ENCODE results near the gene FBP1. TPM values are rescaled to one million over a fixed set of nuclear protein-coding genes. Genes with fewer than 3 reads are reported as not detected.

FBP1 gene
- total and polyA plus RNA-seq, 10 of the 15 experiments (the other 5 are each of a cell fraction or from before 2014, with no cell fraction given), result 0.11 to 0.38 (median 0.15) TPM; not detected in 7

DNA sequence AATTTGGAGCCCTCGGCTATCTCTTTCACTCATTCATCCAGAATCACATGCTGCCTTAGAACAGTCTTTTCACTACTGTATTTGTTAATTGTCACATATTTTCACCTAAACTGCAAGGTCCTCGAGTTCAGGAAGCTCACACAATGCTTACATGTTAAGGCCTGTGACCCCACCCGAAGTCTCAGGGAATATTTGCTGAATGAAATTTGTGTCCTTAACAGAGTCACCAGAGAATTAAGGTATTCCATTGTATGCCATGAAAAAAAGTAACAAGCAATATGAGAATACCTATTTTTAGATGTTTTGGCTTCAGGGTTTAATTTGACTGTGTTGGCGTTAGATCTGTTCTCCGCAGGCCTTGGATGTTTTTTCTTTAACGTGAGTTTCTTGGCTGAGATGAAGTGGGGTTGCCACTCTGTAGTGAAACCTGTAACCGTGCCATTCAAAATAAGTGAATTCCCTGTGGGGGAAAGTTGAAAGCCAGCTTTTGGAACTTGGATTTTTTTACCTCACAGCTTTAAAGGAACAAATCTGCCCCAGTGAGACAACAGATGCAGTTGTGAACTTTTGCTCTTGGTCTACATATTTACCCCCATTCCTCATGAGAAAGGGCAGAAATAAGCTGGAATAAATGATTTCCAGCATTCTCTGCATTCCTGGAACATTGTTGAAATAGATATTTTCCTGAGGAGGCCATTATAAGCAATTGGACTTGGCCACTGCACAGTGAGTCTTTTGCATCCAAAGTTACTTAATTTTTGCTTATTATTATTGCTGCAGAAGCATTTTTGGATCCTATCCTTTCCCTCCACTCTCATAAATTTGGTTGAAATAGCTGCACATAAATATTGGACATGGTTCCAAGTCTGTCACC, 35.9 kb upstream of the FBP1 start:
- H3K9me3 ChIP-seq (replicated peaks; ENCODE audit: control insufficient read depth, insufficient read depth, low read length), result no peaks in the 10 kb centered on the region
- H3K27me3 ChIP-seq (replicated peaks in 1 of 2; ENCODE audit: control insufficient read depth in 2 of 2, insufficient read depth in 2 of 2, low read length in 1 of 2), result no peaks in the 10 kb centered on the region
- DNase-seq (ENCODE audit: low read depth, low spot score) (no peak), FAIRE-seq (no peak), ATAC-seq (no peak)
- no peaks in the 10 kb centered on the region for H4K20me1 ChIP-seq (ENCODE audit: control insufficient read depth, insufficient read depth)
- H3K4me3 ChIP-seq, result no peak overlapping the region
- H3K27ac ChIP-seq (ENCODE audit: control insufficient read depth, insufficient read depth), result no peak overlapping the region
- intact Hi-C loops (cut with micrococcal nuclease; ENCODE audit: unreplicated experiment) (no loop called here), in situ Hi-C loops (cut with MboI) (loop anchor here (25.0 kb wide), 1 partner anchor 1537 kb away; no protein-coding TSS in a partner anchor)
- H3K9ac ChIP-seq (ENCODE audit: control insufficient read depth, insufficient read depth, low read length), result no peak overlapping the region
- ChIA-PET SMC1A (ENCODE audit: uncharacterized antibody, unreplicated experiment) (interaction anchor here (0.9 kb wide), 1 partner anchor 106 kb away, joined by 3 read pairs; no protein-coding TSS in a partner anchor), CTCF (interaction anchor here (0.7 to 11.9 kb wide), 2 partner anchors 15 to 454 kb away, joined by 3 to 355 read pairs; no protein-coding TSS in a partner anchor), POLR2A (no interaction called here), RAD21 (ENCODE audit: unreplicated experiment) (no interaction called here)
- no peaks in the 10 kb centered on the region for H3K79me2 ChIP-seq (ENCODE audit: control insufficient read depth, insufficient read depth, low read length)
- no TSS peak for BruUV-seq (replicated peaks)
- H3K4me1 ChIP-seq (ENCODE audit: control insufficient read depth, insufficient read depth, low read length), result no peaks in the 10 kb centered on the region
- no peak overlapping the region for H3K4me2 ChIP-seq (ENCODE audit: control insufficient read depth, insufficient read depth)
- no peaks in the 10 kb centered on the region for H3K36me3 ChIP-seq (ENCODE audit: control insufficient read depth in 2 of 2, insufficient read depth in 2 of 2, low read length in 1 of 2)
- H2AFZ ChIP-seq (ENCODE audit: control insufficient read depth, low read depth, low read length), result no peak overlapping the region
- WGBS (ENCODE audit: insufficient coverage, insufficient replicate concordance, low lambda C conversion rate, missing lambda C conversion rate), result 37% methylated on average over 7 of the region's 7 CpGs
- TF ChIP-seq ATF3 (IDR thresholded peaks at IDR 0.05; ENCODE audit: borderline replicate concordance, extremely low read depth, low read depth, low read length) (no peak), DPF2 (IDR thresholded peaks at IDR 0.05) (no peak)
- TF ChIP-seq, protein P1, sequence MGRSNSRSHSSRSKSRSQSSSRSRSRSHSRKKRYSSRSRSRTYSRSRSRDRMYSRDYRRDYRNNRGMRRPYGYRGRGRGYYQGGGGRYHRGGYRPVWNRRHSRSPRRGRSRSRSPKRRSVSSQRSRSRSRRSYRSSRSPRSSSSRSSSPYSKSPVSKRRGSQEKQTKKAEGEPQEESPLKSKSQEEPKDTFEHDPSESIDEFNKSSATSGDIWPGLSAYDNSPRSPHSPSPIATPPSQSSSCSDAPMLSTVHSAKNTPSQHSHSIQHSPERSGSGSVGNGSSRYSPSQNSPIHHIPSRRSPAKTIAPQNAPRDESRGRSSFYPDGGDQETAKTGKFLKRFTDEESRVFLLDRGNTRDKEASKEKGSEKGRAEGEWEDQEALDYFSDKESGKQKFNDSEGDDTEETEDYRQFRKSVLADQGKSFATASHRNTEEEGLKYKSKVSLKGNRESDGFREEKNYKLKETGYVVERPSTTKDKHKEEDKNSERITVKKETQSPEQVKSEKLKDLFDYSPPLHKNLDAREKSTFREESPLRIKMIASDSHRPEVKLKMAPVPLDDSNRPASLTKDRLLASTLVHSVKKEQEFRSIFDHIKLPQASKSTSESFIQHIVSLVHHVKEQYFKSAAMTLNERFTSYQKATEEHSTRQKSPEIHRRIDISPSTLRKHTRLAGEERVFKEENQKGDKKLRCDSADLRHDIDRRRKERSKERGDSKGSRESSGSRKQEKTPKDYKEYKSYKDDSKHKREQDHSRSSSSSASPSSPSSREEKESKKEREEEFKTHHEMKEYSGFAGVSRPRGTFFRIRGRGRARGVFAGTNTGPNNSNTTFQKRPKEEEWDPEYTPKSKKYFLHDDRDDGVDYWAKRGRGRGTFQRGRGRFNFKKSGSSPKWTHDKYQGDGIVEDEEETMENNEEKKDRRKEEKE (IDR thresholded peaks at IDR 0.05), result no peak

Data from GM12878 (cell line).